ENCODE data around the gene MRC1. TPM values are rescaled to one million over a fixed set of nuclear protein-coding genes. Genes with fewer than 3 reads are reported as not detected.
"Not testable (repeated sequence)": the region's sequence is repeated elsewhere in the genome, so short reads cannot be mapped to it uniquely, and the experiment has no call there.

The MRC1 gene
- total RNA-seq, 1 donor from 2014 or later, result 18.9 TPM

- H3K27me3 ChIP-seq (ENCODE audit: low read depth), result no peaks in the 10 kb centered on the region
- peaks cover 36% of the 10 kb centered on the region for H3K4me1 ChIP-seq
- no peak overlapping the region for H3K4me3 ChIP-seq
- TF ChIP-seq CTCF (IDR thresholded peaks at IDR 0.05; ENCODE audit: borderline replicate concordance), result no peak
- no peaks in the 10 kb centered on the region for H3K36me3 ChIP-seq
- intact Hi-C loops (cut with micrococcal nuclease), result no loop called here
- peaks cover 14% of the 10 kb centered on the region for H3K9me3 ChIP-seq (replicated peaks)
- DNase-seq, result no peak
- no peak overlapping the region for H3K27ac ChIP-seq (replicated peaks)
Measured at GRCh38 chr10:17918187-17918903, 109.2 kb downstream of the MRC1 start.

GRCh38 chr10:17921378-17921777 lies 112.2 kb downstream of the MRC1 start:
- Histone ChIP-seq H3K36me3 (no peaks in the 10 kb centered on the region), H3K4me3 (no peak overlapping the region), H3K27me3 (ENCODE audit: low read depth) (no peaks in the 10 kb centered on the region), H3K9me3 (replicated peaks) (peaks cover 14% of the 10 kb centered on the region), H3K27ac (replicated peaks) (no peak overlapping the region), H3K4me1 (peaks cover 9% of the 10 kb centered on the region)
- intact Hi-C loops (cut with micrococcal nuclease), result no loop called here
- no peak for TF ChIP-seq CTCF (IDR thresholded peaks at IDR 0.05; ENCODE audit: borderline replicate concordance)
- no peak for DNase-seq

- H3K4me1 ChIP-seq, result peaks cover 9% of the 10 kb centered on the region
- no peaks in the 10 kb centered on the region for H3K36me3 ChIP-seq
- H3K27me3 ChIP-seq (ENCODE audit: low read depth), result no peaks in the 10 kb centered on the region
- DNase-seq, result no peak
- H3K27ac ChIP-seq (replicated peaks), result no peak overlapping the region
- H3K4me3 ChIP-seq, result no peak overlapping the region
- peaks cover 14% of the 10 kb centered on the region for H3K9me3 ChIP-seq (replicated peaks)
- no peak for TF ChIP-seq CTCF (IDR thresholded peaks at IDR 0.05; ENCODE audit: borderline replicate concordance)
- intact Hi-C loops (cut with micrococcal nuclease), result no loop called here
Measured at GRCh38 chr10:17923728-17924127, 114.6 kb downstream of the MRC1 start.

GRCh38 chr10:17943033-17943745 lies 134.0 kb downstream of the MRC1 start:
- Histone ChIP-seq H3K4me1 (no peaks in the 10 kb centered on the region), H3K27ac (replicated peaks) (no peak overlapping the region), H3K27me3 (ENCODE audit: low read depth) (no peaks in the 10 kb centered on the region), H3K36me3 (no peaks in the 10 kb centered on the region), H3K4me3 (no peak overlapping the region), H3K9me3 (replicated peaks) (no peaks in the 10 kb centered on the region)
- no peak for TF ChIP-seq CTCF (IDR thresholded peaks at IDR 0.05; ENCODE audit: borderline replicate concordance)
- no peak for DNase-seq
- intact Hi-C loops (cut with micrococcal nuclease), result no loop called here

GRCh38 chr10:17950269-17950668 lies 141.1 kb downstream of the MRC1 start:
- H3K27me3 ChIP-seq (ENCODE audit: low read depth); H3K36me3 ChIP-seq; H3K9me3 ChIP-seq (replicated peaks); DNase-seq; H3K4me3 ChIP-seq; H3K4me1 ChIP-seq; intact Hi-C loops (cut with micrococcal nuclease); H3K27ac ChIP-seq (replicated peaks): not testable (repeated sequence)

GRCh38 chr10:17950726-17951125 lies 141.6 kb downstream of the MRC1 start:
- TF ChIP-seq CTCF (IDR thresholded peaks at IDR 0.05; ENCODE audit: borderline replicate concordance), result no peak
- Histone ChIP-seq H3K36me3 (no peaks in the 10 kb centered on the region), H3K27ac (replicated peaks) (no peak overlapping the region), H3K9me3 (replicated peaks) (no peaks in the 10 kb centered on the region), H3K4me1 (no peaks in the 10 kb centered on the region), H3K27me3 (ENCODE audit: low read depth) (no peaks in the 10 kb centered on the region), H3K4me3 (no peak overlapping the region)
- DNase-seq, result no peak
- intact Hi-C loops (cut with micrococcal nuclease), result no loop called here
